ENCODE measurements around the gene LCMT1. TPM values are rescaled to one million over a fixed set of nuclear protein-coding genes. Genes with fewer than 3 reads are reported as not detected.

The LCMT1 gene
- total and polyA plus RNA-seq, 9 of the 15 experiments (the other 6 are each of a cell fraction or from before 2014, with no cell fraction given) = 20.0 to 42.8 (median 32.3) TPM

DNA sequence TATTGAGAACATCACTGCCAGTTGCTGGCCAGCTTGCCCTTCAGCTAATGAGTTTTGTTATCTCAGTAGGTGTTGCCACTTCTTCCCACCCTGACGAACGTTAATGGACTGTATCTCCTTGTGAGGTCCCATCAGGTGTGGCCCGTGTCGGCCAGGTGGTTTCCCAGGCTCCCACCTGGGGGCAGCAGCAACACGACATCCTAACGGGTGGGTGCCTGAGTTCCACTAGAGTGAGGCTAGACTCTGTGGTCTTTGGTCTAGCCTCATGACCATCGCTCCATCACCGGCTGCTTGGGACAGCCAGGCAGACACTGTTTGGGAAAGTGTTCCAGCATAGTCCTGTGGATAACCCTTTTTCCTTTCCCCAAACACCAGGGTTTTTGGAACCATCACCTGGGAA lies 45.6 kb upstream of the LCMT1 start (continued):
- TF ChIP-seq, protein P1, sequence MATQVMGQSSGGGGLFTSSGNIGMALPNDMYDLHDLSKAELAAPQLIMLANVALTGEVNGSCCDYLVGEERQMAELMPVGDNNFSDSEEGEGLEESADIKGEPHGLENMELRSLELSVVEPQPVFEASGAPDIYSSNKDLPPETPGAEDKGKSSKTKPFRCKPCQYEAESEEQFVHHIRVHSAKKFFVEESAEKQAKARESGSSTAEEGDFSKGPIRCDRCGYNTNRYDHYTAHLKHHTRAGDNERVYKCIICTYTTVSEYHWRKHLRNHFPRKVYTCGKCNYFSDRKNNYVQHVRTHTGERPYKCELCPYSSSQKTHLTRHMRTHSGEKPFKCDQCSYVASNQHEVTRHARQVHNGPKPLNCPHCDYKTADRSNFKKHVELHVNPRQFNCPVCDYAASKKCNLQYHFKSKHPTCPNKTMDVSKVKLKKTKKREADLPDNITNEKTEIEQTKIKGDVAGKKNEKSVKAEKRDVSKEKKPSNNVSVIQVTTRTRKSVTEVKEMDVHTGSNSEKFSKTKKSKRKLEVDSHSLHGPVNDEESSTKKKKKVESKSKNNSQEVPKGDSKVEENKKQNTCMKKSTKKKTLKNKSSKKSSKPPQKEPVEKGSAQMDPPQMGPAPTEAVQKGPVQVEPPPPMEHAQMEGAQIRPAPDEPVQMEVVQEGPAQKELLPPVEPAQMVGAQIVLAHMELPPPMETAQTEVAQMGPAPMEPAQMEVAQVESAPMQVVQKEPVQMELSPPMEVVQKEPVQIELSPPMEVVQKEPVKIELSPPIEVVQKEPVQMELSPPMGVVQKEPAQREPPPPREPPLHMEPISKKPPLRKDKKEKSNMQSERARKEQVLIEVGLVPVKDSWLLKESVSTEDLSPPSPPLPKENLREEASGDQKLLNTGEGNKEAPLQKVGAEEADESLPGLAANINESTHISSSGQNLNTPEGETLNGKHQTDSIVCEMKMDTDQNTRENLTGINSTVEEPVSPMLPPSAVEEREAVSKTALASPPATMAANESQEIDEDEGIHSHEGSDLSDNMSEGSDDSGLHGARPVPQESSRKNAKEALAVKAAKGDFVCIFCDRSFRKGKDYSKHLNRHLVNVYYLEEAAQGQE (IDR thresholded peaks at IDR 0.05; ENCODE audit: borderline replicate concordance) = peak; percentile 32; the same call in 1 of the 2 replicates
- TF ChIP-seq, protein P1 (CRISPR knock-in tag; IDR thresholded peaks at IDR 0.05; ENCODE audit: low read depth) = no peak
- TF ChIP-seq KAT8 (IDR thresholded peaks at IDR 0.05; ENCODE audit: low read depth) (no peak), MTA2 (IDR thresholded peaks at IDR 0.05; ENCODE audit: low read depth) (no peak), ZNF224 (CRISPR knock-in tag; IDR thresholded peaks at IDR 0.05) (no peak), ZKSCAN3 (CRISPR knock-in tag; IDR thresholded peaks at IDR 0.05) (peak; percentile 90; the same call in 1 of the 2 replicates), SAFB (IDR thresholded peaks at IDR 0.05; ENCODE audit: borderline replicate concordance, low read depth, low read length) (no peak), NR1H2 (CRISPR knock-in tag; IDR thresholded peaks at IDR 0.05) (no peak), RBM22 (IDR thresholded peaks at IDR 0.05; ENCODE audit: low read depth, low read length, poor library complexity, severe bottlenecking) (no peak), ZNF384 (IDR thresholded peaks at IDR 0.05; ENCODE audit: low read depth, low read length) (no peak), ZBTB8A (IDR thresholded peaks at IDR 0.05; ENCODE audit: partially characterized antibody) (no peak), CC2D1A (IDR thresholded peaks at IDR 0.05) (no peak), CTCF (IDR thresholded peaks at IDR 0.05 in 2 of 3, conservative IDR thresholded peaks at IDR 0.05 in 1 of 3; ENCODE audit: insufficient read depth in 2 of 3, low read depth in 1 of 3, low read length in 3 of 3) (peak; percentile 23 to 45 (median 41); a peak in 2 of 6 replicates), NR0B1 (IDR thresholded peaks at IDR 0.05; ENCODE audit: partially characterized antibody) (no peak), RCOR1 (IDR thresholded peaks at IDR 0.05; ENCODE audit: borderline replicate concordance in 1 of 2, low read depth in 2 of 2, low read length in 2 of 2) (0 out of 4 replicates have a peak, but pooled peaks of 1 of the 2 experiments have one; percentile 16)
- TF ChIP-seq, protein P2, sequence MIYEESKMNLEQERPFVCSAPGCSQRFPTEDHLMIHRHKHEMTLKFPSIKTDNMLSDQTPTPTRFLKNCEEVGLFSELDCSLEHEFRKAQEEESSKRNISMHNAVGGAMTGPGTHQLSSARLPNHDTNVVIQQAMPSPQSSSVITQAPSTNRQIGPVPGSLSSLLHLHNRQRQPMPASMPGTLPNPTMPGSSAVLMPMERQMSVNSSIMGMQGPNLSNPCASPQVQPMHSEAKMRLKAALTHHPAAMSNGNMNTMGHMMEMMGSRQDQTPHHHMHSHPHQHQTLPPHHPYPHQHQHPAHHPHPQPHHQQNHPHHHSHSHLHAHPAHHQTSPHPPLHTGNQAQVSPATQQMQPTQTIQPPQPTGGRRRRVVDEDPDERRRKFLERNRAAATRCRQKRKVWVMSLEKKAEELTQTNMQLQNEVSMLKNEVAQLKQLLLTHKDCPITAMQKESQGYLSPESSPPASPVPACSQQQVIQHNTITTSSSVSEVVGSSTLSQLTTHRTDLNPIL (CRISPR knock-in tag; IDR thresholded peaks at IDR 0.05) = no peak

Measured in K562 (cell line).